ENCODE measurements around the gene CSF2RB. TPM values are rescaled to one million over a fixed set of nuclear protein-coding genes. Genes with fewer than 3 reads are reported as not detected.

The CSF2RB gene
- total RNA-seq, 2 experiments from 2014 or later = 0.04 TPM

DNA sequence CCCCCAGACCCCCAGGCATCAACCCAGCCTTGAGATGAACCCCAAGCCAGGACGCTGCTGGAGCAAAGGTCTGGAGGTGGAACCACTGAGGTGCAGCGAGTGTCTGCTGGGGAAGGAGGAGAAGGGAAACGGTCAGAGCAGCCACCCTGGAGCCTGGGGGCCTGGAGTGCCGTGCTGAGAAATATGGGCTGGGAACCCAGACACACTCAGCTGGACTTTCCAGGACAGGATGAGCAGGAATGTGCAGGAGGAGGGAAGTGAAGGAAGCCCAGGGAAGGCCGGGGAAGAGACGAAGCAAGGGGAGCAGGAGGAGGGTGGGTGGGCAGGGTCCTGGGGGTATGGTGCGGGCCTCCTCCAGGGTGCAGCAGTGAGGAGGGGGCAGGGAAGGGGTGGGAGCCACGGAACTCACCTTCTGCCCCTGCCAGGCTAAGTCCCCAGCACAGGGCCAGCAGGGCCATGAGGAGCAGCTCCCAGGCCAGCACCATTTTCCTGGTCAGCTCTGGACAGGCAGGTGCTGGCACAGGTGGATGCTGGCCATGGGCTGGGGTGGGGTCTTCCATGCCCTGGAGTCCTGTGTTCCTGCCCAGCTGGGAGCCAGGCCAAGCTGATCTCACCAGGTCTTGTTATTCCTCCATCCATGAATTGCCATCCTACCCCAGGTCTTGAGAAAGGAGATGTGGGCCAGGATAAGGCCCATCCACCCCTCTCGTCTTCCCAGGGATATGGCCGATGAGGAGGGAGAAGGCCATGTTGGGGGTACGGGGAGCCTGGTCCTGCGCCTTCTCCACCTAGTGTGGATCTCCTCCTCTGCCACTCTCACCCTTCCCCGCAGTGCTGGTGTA is 40.0 kb downstream of the CSF2RB start:
- POLR2A ChIA-PET = no interaction called here
- CTCF ChIA-PET = no interaction called here

DNA sequence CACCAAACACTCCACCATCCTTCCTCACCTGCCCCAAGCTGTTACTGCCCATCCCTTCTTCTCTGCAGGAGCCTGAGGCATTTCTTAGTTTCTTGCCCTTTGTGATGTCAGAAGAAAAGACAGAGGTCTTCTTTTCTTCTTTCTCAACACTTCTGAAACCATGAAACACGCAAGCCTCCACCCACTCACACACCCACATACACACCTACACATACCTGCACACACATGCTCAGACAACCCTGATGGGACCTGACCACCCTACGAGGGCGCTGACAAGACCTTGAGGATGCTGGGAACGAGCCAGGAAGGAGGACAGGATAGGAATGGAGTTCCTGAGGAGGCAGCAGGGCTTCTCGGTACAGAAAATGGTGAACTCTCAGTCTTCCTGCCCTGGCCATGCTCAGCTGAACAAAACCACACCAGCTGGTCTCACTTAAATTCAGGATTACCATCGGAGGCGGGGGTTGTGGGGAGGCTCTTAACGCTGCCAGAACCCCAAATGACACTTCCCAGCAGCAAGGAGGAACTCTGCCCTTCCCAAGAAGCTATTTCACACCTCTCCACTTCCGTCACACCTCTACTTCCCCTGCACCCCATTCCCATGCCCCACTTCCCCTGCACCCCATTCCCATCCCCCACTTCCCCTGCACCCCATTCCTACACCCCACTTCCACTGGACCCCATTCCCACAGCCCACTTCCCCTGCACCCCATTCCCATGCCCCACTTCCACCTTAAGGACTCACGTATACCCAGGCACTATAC is 41.0 kb downstream of the CSF2RB start:
- POLR2A ChIA-PET = no interaction called here
- CTCF ChIA-PET = no interaction called here

DNA sequence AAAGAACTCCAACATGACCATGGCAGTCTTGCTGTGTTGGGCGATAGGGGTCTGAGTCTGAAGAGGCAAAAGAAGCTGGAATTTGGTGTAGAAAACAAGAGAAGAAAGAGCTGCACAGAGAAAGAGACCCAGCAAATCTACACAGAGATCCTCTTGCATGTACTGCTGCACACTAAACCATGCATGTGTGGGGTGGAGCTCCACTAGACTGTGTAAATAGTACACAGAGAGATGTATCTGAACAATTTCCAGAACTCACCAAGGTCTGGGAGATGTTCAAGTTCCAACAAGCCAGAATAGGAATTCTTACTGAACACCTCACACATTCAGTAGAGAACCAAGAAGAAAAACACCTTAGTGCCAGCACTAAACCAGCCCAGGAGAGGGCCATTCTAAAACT is 42.3 kb downstream of the CSF2RB start:
- CTCF ChIA-PET = no interaction called here
- POLR2A ChIA-PET = no interaction called here

DNA sequence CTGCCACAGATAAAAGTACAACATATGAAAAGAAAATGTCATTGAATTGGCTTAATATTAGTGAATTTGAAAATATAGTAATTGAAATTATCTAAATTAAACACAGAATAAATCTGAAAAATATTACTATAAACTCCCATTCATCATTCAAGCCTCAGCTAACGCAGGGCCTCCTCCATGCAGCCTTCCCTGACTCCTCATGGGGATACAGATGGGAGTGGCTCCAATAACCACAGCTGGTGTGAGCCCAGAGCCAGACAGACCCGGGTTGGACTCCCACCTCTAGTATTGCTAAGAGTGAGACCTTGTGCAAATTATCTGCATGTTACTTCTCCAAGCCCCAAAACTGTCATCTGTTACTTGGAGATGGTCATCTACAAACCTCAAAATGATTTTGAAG is 44.9 kb downstream of the CSF2RB start:
- POLR2A ChIA-PET = no interaction called here
- CTCF ChIA-PET = interaction anchor here (1.3 kb wide), 1 partner anchor 102 kb away, joined by 3 read pairs; no protein-coding TSS in a partner anchor

DNA sequence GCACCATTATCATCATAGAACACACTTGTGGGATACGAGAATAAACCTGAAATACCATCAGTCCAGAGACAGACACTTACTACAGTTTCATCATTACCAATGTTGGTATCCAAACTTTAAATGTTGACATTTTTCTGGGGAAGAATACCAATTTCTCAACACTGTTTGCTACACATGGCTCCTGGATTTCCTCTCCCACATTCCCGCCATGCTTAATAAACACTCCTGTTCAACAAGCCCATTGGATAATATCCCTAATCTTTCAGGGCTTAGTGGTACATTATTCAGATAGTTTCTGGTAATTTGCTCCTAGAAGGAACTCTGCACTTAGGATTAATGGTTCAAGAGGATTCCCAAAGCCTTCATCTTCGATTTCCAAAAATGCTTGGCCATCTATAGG is 48.2 kb downstream of the CSF2RB start:
- ChIA-PET CTCF (no interaction called here), POLR2A (no interaction called here)

DNA sequence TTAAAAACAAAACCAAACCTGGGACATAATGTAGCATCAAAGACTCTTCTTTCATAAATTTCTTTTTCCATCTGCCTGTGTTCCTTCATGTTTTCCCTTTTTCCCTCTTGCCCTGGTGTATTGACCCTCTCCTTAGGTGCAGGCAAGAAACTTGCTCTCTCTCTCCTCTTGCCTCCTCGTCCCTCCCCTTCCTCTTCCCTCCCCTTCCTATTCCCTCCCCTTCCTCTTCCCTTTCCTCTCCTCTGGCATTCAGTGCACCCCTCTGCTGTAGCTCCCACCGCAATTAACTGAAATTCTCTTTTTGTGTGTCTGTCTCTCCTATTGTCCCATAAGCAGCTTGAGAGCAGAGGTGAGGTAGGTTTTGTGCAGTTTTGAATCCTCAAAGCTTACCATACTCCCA is 49.9 kb downstream of the CSF2RB start:
- ChIA-PET CTCF (interaction anchor here (1.4 kb wide), 1 partner anchor 14 kb away, joined by 4 read pairs; no protein-coding TSS in a partner anchor), POLR2A (no interaction called here)

DNA sequence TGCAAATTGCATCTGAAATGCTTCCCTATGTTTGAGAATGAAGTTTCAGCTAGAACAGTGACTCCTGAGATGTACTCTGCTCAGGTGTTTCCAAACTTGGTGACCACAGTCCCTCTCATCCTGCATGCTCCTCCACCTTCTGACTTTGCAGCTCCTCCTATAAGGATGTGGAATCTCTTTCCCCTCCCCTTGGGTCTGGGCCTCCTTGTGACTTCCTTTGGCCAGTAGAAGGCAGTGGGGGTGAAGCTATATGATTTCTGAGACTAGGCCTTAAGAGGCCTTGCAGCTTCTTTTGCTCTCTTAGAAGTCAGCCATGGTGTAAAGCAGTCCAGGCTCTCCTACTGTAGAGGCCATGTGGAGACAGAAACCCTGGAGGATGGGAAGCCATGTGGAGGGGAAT is 50.7 kb downstream of the CSF2RB start:
- POLR2A ChIA-PET = no interaction called here
- CTCF ChIA-PET = interaction anchor here (1.4 kb wide), 1 partner anchor 13 kb away, joined by 4 read pairs; no protein-coding TSS in a partner anchor

DNA sequence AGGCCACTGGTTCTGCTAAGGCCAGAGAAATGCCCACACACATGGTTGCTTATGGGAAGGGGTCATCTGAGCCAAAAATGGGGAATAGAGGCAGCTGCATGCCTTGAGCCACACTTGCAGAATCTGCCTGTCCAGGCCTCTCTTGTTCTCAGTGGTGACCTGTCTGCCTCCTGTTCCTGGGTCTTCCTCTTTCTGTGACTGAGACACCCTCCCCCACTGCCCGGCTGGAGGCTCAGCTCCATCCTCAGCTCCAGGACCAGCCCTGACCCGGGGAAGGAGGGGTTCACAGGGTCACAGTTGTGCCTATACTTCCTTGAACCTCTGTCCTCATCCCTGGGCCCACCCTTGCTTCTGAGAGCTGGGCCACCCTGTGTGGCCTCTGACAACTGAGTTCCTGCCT is 52.3 kb downstream of the CSF2RB start:
- CTCF ChIA-PET = interaction anchor here (5.8 kb wide), 1 partner anchor 12 kb away, joined by 17 read pairs; no protein-coding TSS in a partner anchor

DNA sequence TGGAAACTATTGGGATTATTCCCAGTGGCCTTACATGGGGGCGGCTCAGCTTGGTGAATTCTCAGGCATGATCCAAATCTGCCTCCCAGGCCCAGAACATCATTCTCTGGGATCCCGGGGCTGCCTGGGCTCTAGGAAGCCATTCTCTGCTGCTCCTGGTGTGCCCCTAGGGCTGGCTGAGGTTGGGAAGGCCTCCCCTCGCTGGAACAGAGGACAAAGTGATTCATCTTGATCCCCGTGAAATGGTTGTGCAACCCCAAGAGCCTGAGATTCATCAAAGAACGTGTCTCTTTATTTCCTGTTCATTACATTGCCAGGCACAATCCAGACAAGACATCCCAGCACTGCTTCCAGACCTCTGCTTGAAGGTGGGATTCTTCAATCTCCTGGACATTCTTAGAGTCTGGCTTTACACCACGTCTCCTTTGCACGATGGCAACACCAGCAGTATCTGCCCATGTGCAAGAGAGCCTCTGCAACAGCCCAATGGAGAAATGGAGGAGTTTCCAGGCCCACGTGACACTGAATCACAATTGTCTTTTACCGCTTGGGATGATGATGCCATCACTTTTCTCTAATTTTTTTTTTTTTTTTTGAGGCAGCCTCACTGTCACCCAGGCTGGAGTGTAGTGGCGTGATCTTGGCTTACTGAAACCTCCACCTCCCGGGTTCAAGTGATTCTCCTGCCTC is 53.6 kb downstream of the CSF2RB start:
- POLR2A ChIA-PET = no interaction called here
- CTCF ChIA-PET = interaction anchor here (5.8 kb wide), 1 partner anchor 11 kb away, joined by 17 read pairs; no protein-coding TSS in a partner anchor

More for the DNA sequence above, 52.3 kb downstream of the CSF2RB start:
- POLR2A ChIA-PET = no interaction called here

DNA sequence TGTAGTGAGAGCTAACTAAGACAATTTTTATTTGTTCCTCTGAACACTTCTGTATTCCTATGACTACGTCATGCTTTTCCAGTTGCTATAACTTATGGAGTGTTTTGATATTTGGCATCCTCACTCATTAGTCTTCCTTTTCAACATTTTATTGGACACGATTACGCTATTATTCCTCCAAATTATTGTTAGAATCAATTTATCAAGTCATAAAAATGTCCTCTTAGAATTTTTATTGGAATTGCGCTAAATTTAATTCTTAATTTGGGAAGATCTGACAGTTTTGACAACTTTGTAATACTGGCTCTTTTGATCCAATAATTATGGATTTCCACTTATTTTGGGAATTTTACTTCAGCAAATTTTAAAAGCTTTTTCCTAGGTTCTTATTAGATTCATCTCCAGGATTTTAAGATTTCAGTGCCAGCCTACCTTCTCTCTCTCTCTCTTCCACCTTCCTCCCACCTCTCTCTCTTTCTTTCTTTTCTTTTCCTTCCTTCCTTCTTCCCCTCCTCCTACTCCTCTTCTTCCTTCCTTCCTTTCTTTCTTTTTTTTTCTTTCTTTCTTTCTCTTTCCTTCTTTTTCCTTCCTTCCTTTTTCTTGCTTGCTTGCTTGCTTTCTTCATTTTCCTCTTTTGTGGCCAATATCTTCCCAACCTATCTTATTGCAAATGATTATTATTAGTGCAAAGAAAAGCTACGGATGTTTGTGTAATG is 55.0 kb downstream of the CSF2RB start:
- ChIA-PET POLR2A (interaction anchor here (0.6 kb wide), 1 partner anchor 596 kb away, joined by 9 read pairs; no protein-coding TSS in a partner anchor), CTCF (interaction anchor here (5.8 kb wide), 1 partner anchor 9 kb away, joined by 17 read pairs; no protein-coding TSS in a partner anchor)

DNA sequence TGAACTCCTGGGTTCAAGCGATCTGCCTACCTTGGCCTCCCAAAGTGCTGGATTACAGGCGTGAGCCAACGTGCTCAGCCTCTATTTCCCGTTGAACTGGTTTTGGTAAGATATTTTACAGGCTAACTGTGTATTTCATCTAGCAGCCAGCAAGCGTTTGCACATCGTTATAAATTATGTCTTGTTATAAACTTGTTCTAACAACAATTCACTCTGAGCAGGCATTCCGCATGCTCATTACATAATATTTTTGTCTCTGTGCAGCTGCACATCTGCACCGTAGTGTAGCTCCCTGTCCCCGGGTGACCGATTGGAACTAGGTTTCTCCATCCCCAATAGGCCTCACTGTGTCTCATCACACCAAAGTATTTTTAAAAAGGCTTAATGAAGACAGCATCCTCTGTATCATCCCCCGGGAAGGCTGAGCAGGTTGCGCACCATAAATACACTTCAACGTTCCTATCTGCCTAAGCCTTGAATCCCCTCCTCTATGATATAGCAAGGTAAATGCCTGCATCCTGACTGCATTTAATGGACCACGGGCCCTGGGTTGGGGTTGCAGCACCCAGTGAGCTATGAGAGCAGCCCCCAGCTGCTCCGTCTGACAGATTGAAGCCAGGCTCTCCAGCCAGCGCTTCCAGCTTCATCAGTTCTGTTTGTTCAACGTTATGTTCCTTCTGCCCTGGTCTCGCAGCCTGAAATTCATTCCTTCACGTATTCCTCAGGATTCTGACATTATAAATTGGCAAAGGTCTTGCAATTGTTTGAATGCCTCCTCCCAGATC is 58.1 kb downstream of the CSF2RB start:
- CTCF ChIA-PET = interaction anchor here (1.2 kb wide), 1 partner anchor 114 kb away, joined by 3 read pairs; no protein-coding TSS in a partner anchor
- POLR2A ChIA-PET = no interaction called here

DNA sequence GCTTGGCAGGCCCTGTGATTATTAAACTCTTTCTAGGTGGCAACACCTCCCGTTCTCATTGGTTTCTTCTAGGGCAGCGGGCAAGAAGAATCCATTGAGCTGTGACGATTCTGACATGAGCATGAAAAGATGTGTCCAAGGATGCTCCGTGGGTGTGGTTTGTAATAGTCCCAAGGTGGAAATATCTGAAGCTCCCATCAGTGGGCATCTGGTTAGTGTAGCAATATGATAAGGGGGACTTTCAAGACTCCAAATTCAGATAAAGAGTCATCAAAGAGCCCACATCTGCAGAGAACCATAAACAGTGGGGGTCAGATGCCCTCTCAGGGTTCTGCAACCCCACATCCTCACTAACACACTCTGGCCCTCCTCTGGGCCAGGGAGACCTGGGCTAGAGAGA is 63.2 kb downstream of the CSF2RB start:
- ChIA-PET POLR2A (interaction anchor here (1.1 kb wide), 1 partner anchor 115 kb away, joined by 4 read pairs; no protein-coding TSS in a partner anchor), CTCF (interaction anchor here (0.9 to 3.5 kb wide), 17 partner anchors 9 to 221 kb away, joined by 3 to 38 read pairs (median 5); partner anchors contain the start of genes IFT27 and NCF4)

DNA sequence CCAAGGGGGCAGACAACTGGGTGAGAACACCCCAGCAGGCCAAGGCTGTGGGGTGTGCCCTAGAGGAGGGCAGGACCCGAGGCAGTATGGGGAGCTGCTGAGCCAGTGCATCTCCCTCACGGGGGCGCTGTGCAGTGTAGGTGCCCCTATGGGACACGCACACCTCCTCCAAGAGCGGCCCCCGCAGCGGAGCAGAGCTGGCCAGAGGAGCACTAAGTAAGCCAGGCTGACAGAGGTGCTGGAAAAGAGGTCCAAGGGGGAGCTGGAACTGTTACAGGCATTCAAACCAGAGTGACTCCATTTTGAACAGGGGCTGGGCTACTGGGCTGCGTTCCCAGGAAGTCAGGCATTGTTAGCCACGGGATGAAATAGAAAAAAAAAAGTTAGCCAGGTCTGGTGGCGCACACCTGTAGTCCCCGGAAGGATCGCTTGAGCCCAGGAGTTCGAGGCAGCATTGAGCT is 64.0 kb downstream of the CSF2RB start:
- POLR2A ChIA-PET = interaction anchor here (1.1 to 1.4 kb wide), 4 partner anchors 34 to 185 kb away, joined by 3 to 9 read pairs (median 4); no protein-coding TSS in a partner anchor
- CTCF ChIA-PET = interaction anchor here (0.7 to 3.5 kb wide), 33 partner anchors 9 to 223 kb away, joined by 3 to 38 read pairs (median 5); partner anchors contain the start of genes IFT27, NCF4 and TST

DNA sequence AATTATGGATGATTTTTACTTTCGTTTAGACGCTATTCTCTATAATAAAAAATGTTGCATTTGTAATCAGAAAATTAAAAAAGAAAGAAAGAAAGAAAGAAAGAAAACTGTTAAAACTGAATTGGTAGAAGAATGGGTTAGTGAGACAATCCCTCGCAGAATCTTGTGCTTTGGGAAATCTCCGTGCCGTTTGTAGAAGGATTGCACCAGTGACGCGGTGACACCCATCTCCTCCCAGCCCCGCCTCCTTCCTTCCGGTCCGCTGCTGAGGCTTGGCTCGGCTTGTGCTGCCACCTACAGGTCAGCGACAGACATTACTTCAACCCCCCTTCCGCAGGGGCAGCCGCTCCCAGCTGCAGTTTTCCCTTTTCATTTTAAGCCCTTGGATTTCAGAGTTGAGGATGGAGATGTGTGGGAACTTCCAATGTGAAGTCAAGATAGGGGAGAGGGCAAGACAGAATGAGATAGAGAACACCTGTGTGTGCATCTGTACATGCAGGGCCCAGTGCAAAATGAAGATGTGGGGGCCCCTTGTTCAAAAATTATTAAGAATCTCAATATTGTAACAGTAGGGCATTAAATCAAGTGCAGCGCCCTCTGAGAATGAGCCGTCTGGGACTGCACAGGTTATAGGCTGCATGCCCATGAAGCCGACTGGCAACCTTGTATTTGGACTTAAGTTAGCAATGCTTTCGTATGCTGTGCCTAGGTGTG is 64.7 kb downstream of the CSF2RB start:
- ChIA-PET POLR2A (interaction anchor here (1.1 to 1.4 kb wide), 4 partner anchors 35 to 184 kb away, joined by 3 to 9 read pairs (median 4); no protein-coding TSS in a partner anchor), CTCF (interaction anchor here (0.6 to 3.5 kb wide), 33 partner anchors 9 to 223 kb away, joined by 3 to 38 read pairs (median 5); partner anchors contain the start of genes IFT27, NCF4 and TST)

DNA sequence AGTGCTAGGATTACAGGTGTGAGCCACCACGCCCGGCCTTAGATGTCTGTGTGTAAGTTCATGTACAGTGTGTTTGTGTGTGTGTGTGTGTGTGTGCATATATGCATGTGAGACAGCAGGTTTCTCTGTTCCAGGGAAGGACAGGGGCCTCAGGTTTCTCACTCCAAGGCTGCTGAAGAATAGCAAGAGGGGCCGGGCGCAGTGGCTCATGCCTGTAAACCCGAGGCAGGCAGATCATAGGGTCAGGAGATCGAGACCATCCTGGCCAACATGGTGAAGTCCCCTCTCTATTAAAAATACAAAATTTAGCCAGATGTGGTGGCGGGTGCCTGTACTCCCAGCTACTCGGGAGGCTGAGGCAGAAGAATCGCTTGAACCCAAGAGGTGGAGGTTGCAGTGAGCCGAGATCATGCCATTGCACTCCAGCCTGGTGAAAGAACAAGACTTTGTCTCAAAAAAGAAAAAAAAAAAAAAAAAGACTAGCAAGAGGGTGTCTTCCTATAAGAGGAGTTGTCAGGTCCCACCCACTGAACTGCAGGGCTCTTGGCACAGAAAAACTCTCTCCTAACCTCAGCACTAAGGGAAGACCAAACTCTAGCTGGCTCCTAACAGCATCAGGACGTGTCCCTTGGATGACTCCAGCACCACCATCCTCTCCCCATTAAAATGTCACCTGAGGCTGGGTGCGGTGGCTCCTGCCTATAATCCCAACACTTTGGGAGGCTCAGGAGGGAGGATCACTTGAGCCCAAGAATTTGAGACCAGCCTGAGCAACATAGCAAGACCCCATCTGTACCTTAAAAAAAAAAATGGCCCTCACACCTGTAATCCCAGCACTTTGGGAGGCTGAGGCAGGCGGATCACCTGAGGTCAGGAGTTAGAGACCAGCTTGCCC is 65.8 kb downstream of the CSF2RB start:
- CTCF ChIA-PET = interaction anchor here (0.7 to 3.3 kb wide), 8 partner anchors 9 to 221 kb away, joined by 3 to 16 read pairs (median 6); no protein-coding TSS in a partner anchor
- POLR2A ChIA-PET = interaction anchor here (0.7 kb wide), 1 partner anchor 164 kb away, joined by 5 read pairs; no protein-coding TSS in a partner anchor

DNA sequence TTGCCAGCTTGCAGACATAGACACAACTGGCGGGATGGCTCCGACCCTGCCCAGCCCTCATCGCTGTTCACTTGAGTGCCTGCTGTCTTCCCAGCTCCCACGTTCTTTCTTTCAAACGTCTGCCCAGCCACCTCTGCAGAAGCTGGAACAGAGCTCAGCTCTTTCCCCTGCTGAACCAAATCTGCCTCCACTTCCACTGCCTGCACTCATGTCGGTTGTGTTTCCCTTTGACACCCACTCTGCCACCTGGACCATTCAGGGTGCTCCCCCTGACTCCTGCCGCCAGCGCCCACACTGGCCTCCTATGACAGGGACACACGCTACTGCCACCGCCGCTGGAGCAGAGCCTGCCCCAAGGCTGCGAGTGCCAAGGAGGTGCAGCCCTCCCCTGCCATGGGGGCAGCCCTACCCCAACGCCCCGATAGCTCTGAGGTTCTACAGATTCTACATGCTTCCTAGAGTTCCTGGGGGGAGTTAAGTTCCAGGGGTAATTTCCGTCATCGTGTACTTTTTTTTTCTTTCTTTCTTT is 67.9 kb downstream of the CSF2RB start:
- POLR2A ChIA-PET = no interaction called here
- CTCF ChIA-PET = interaction anchor here (0.7 to 1.5 kb wide), 4 partner anchors 64 to 218 kb away, joined by 3 to 5 read pairs (median 4); no protein-coding TSS in a partner anchor
